SK-N-SH (cell line): ENCODE data around the gene TMPRSS11B.

Source experiments
- MEF2A ChIP-seq: IDR thresholded peaks from 2 replicates; pipeline ENCODE4 v1.4.0; 2012; ENCODE audit warnings: low read depth, borderline replicate concordance
- POLR2AphosphoS5 ChIP-seq: IDR thresholded peaks from 2 replicates; pipeline ENCODE4 v1.6.1; 2012; ENCODE audit warnings: low read depth, low read length
- RAD21 ChIP-seq: IDR thresholded peaks from 2 replicates; pipeline ENCODE4 v1.6.1; 2012; ENCODE audit warnings: mild to moderate bottlenecking, low read length
- YY1 ChIP-seq: IDR thresholded peaks from 2 replicates; pipeline ENCODE4 v1.4.0; 2012; ENCODE audit warnings: low read depth, mild to moderate bottlenecking
- TF ChIP-seq, protein P1 (sequence below): fragments of 200-600 bp; sonication (generic); IDR thresholded peaks from 2 replicates; pipeline ENCODE4 v1.6.1; 2017; ENCODE audit warnings: antibody characterized with exemption, mild to moderate bottlenecking, moderate library complexity

DNA sequence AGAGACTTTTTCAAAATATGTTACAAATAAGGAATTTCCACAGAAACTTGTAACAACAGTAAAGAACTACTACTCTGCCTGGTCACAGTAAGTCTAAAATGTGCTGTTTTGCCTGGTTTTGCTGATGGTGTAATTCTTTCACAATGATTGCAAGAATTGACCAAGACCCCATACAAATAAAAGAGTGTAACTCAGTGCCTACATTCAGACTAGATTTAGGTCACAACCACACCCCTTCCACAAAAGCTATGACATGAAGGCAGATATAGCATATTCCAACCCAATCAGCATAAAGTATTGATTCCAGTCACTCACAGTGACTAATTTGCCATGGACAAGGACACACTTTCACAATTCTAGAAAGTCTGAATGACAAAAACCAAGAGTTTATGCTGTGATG, 62.1 kb downstream of the TMPRSS11B start:
- TF ChIP-seq, protein P1, sequence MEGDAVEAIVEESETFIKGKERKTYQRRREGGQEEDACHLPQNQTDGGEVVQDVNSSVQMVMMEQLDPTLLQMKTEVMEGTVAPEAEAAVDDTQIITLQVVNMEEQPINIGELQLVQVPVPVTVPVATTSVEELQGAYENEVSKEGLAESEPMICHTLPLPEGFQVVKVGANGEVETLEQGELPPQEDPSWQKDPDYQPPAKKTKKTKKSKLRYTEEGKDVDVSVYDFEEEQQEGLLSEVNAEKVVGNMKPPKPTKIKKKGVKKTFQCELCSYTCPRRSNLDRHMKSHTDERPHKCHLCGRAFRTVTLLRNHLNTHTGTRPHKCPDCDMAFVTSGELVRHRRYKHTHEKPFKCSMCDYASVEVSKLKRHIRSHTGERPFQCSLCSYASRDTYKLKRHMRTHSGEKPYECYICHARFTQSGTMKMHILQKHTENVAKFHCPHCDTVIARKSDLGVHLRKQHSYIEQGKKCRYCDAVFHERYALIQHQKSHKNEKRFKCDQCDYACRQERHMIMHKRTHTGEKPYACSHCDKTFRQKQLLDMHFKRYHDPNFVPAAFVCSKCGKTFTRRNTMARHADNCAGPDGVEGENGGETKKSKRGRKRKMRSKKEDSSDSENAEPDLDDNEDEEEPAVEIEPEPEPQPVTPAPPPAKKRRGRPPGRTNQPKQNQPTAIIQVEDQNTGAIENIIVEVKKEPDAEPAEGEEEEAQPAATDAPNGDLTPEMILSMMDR, result no peak
- TF ChIP-seq YY1 (no peak), POLR2AphosphoS5 (no peak), RAD21 (no peak), MEF2A (no peak)
